GM23338 (cell line): ENCODE data around the gene UFSP1. TPM values are rescaled to one million over a fixed set of nuclear protein-coding genes. Genes with fewer than 3 reads are reported as not detected.

Experiments
- ATAC-seq: fragments of 200-7000 bp; cut with Tn5 transposase; 3 replicates; pipeline ENCODE4 v1.9.1; 2020
- DNase-seq: peaks from one replicate; pipeline ENCODE4 v3.0.0-alpha.2; 2015; ENCODE audit warnings: low spot score
- H2AFZ ChIP-seq: fragments of 200-600 bp; sonication (generic); 2 replicates; pipeline ENCODE4 v1.8.0; 2016; ENCODE audit warnings: antibody characterized with exemption, mild to moderate bottlenecking, moderate library complexity
- H3F3A ChIP-seq: fragments of 200-600 bp; sonication (generic); replicated peaks from 2 replicates; pipeline ENCODE4 v1.8.0; 2017; ENCODE audit warnings: antibody characterized with exemption, mixed run types, low read depth
- H3K27ac ChIP-seq: fragments of 200-600 bp; sonication (generic); 2 replicates; pipeline ENCODE4 v1.6.1; 2016; ENCODE audit warnings: low read depth
- H3K27me3 ChIP-seq: fragments of 200-600 bp; sonication (generic); 2 replicates; pipeline ENCODE4 v1.8.0; 2016; ENCODE audit warnings: mild to moderate bottlenecking, mixed run types, moderate library complexity; ENCODE audit not compliant: insufficient read depth
- H3K36me3 ChIP-seq: fragments of 200-600 bp; sonication (generic); 2 replicates; pipeline ENCODE4 v1.8.0; 2016; ENCODE audit warnings: mild to moderate bottlenecking; ENCODE audit not compliant: insufficient read depth
- H3K4me1 ChIP-seq: fragments of 200-600 bp; sonication (generic); 2 replicates; pipeline ENCODE4 v1.8.0; 2016; ENCODE audit warnings: mild to moderate bottlenecking, moderate library complexity; ENCODE audit not compliant: insufficient read depth
- H3K4me2 ChIP-seq: fragments of 200-600 bp; sonication (generic); 2 replicates; pipeline ENCODE4 v1.7.1; 2017; ENCODE audit warnings: mixed run types
- H3K4me3 ChIP-seq: fragments of 200-600 bp; sonication (generic); 2 replicates; pipeline ENCODE4 v1.6.1; 2016; ENCODE audit warnings: mixed run types
- H3K79me2 ChIP-seq: fragments of 200-600 bp; sonication (generic); replicated peaks from 2 replicates; pipeline ENCODE4 v1.8.0; 2017; ENCODE audit warnings: mild to moderate bottlenecking; ENCODE audit not compliant: insufficient read depth
- H3K9me2 ChIP-seq: fragments of 200-600 bp; sonication (generic); 2 replicates; pipeline ENCODE4 v1.8.0; 2017; ENCODE audit not compliant: insufficient read depth
- H4K20me1 ChIP-seq: fragments of 200-600 bp; sonication (generic); replicated peaks from 2 replicates; pipeline ENCODE4 v1.8.0; 2017; ENCODE audit warnings: mild to moderate bottlenecking; ENCODE audit not compliant: insufficient read depth
- H3K27ac Mint-ChIP-seq: 2 replicates; pipeline ENCODE4 v1.8.0; 2020; ENCODE audit warnings: inconsistent platforms, mild to moderate bottlenecking, moderate library complexity, mixed read lengths
- H3K27me3 Mint-ChIP-seq: 3 replicates; pipeline ENCODE4 v1.8.0; 2022; ENCODE audit warnings: low read depth, mild to moderate bottlenecking, moderate library complexity, mixed read lengths, inconsistent platforms; ENCODE audit not compliant: insufficient read depth, poor library complexity
- H3K36me3 Mint-ChIP-seq: 3 replicates; pipeline ENCODE4 v1.8.0; 2021; ENCODE audit warnings: low read depth, mild to moderate bottlenecking, inconsistent platforms, moderate library complexity, mixed read lengths
- H3K4me1 Mint-ChIP-seq: 3 replicates; pipeline ENCODE4 v1.8.0; 2020; ENCODE audit warnings: mild to moderate bottlenecking, inconsistent platforms, mixed read lengths
- H3K4me3 Mint-ChIP-seq: 3 replicates; pipeline ENCODE4 v1.8.0; 2021; ENCODE audit warnings: moderate library complexity, mild to moderate bottlenecking, inconsistent platforms, mixed read lengths
- H3K9me3 Mint-ChIP-seq: 3 replicates; pipeline ENCODE4 v1.8.0; 2020; ENCODE audit warnings: moderate library complexity, mild to moderate bottlenecking, inconsistent platforms, mixed read lengths
- CREB1 ChIP-seq: fragments of 250-450 bp; sonication (Bioruptor Pico); IDR thresholded peaks from 2 replicates; pipeline ENCODE4 v1.5.0; 2020; ENCODE audit warnings: low read depth, mild to moderate bottlenecking, moderate library complexity
- EZH2 ChIP-seq: fragments of 200-600 bp; sonication (generic); IDR thresholded peaks from one replicate; pipeline ENCODE4 v1.8.0; 2017; ENCODE audit warnings: antibody characterized with exemption, mild to moderate bottlenecking, low read depth; ENCODE audit not compliant: unreplicated experiment
- EZH2phosphoT487 ChIP-seq: fragments of 200-600 bp; sonication (generic); IDR thresholded peaks from one replicate; pipeline ENCODE4 v1.8.1; 2018; ENCODE audit warnings: antibody characterized with exemption; ENCODE audit not compliant: unreplicated experiment
- JUNB ChIP-seq: IDR thresholded peaks from one replicate; pipeline ENCODE4 v1.6.1; 2016; ENCODE audit warnings: antibody characterized with exemption; ENCODE audit not compliant: unreplicated experiment
- NANOG ChIP-seq: IDR thresholded peaks from 2 replicates; pipeline ENCODE4 v1.6.1; 2016; ENCODE audit warnings: antibody characterized with exemption, borderline replicate concordance
- POLR2AphosphoS5 ChIP-seq: IDR thresholded peaks from 2 replicates; pipeline ENCODE4 v1.6.1; 2016; ENCODE audit warnings: antibody characterized with exemption, low read depth
- STAT1 ChIP-seq: IDR thresholded peaks from one replicate; pipeline ENCODE4 v1.6.1; 2016; ENCODE audit warnings: antibody characterized with exemption; ENCODE audit not compliant: unreplicated experiment
- ZNF114 ChIP-seq: fragments of 250-450 bp; sonication (Bioruptor Pico); IDR thresholded peaks from 2 replicates; pipeline ENCODE4 v1.5.0; 2020; ENCODE audit warnings: mild to moderate bottlenecking, moderate library complexity
- ZNF331 ChIP-seq: fragments of 250-450 bp; sonication (Bioruptor Pico); IDR thresholded peaks from 2 replicates; pipeline ENCODE4 v1.5.0; 2020; ENCODE audit warnings: low read depth, mild to moderate bottlenecking, moderate library complexity
- polyA plus RNA-seq: library from polyadenylated mRNA; unstranded; fragments of >200 nt; fragmentation: Nextera tagmentation; extraction: Ambion mirVana; gene quantifications from 2 replicates; pipeline ENCODE4 v1.2.1, GENCODE V29; 2016
- total RNA-seq: library from RNA; depleted of rRNA; stranded (reverse); fragments of >200 nt; shearing (Covaris generic); gene quantifications from 2 replicates; pipeline ENCODE4 v1.2.3, GENCODE V29; 2014
- TF ChIP-seq, protein P1 (sequence below): fragments of 250-450 bp; sonication (Bioruptor Pico); IDR thresholded peaks from 2 replicates; pipeline ENCODE4 v1.5.0; 2020; ENCODE audit warnings: mild to moderate bottlenecking, moderate library complexity
- TF ChIP-seq, protein P2 (sequence below): IDR thresholded peaks from one replicate; pipeline ENCODE4 v1.6.1; 2018; ENCODE audit warnings: antibody characterized with exemption; ENCODE audit not compliant: unreplicated experiment
- TF ChIP-seq, protein P3 (sequence below): IDR thresholded peaks from 2 replicates; pipeline ENCODE4 v1.6.1; 2016; ENCODE audit warnings: antibody characterized with exemption
- TF ChIP-seq, protein P4 (sequence below), 2 experiments: fragments of 200-600 bp in 1 of 2; sonication (generic) in 1 of 2; conservative IDR thresholded peaks; 2 replicates each; pipeline versions ENCODE4 v1.5.1 to v1.6.1; 2016 to 2017; ENCODE audit warnings: antibody characterized with exemption in 2 of 2, low read depth in 2 of 2, mild to moderate bottlenecking in 2 of 2, moderate library complexity in 1 of 2

Gene UFSP1
- total and polyA plus RNA-seq, 2 experiments from 2014 or later, result 2.0 to 11.8 TPM

DNA sequence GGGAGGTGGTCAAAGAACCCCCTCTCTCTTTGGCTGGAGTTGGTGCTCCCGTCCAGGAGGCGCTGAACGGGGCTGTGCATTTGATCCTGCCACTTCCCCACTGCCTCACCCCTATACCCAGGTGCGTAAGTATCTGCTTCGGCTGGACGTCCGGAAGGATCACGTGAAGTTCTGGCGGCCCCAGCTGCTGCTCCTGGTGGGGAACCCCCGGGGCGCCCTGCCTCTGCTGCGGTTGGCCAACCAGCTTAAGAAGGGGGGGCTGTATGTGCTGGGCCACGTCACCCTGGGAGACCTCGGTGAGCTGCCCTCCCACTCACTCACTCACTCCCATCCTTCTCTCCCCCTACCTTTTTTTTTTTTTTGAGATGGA lies 27.9 kb downstream of the UFSP1 start:
- DNase-seq, result no peak
- no peak overlapping the region for H3K4me3 ChIP-seq
- H3K4me3 Mint-ChIP-seq, result no peak overlapping the region
- no peak overlapping the region for H3K4me2 ChIP-seq
- peaks cover 5% of the 10 kb centered on the region; the same call in 1 of the 2 replicates for H3F3A ChIP-seq
- no peaks in the 10 kb centered on the region for H3K9me2 ChIP-seq
- peaks cover 2% of the 10 kb centered on the region for H3K4me1 ChIP-seq
- H3K36me3 ChIP-seq, result peaks cover 4% of the 10 kb centered on the region
- H3K27ac ChIP-seq, result no peak overlapping the region
- H3K4me1 Mint-ChIP-seq, result peaks cover 10% of the 10 kb centered on the region
- no peak overlapping the region for H2AFZ ChIP-seq
- no peaks in the 10 kb centered on the region for H3K9me3 Mint-ChIP-seq
- H4K20me1 ChIP-seq, result 0 out of 2 replicates have a peak, but pooled peaks cover 3% of the 10 kb centered on the region
- peaks cover 48% of the 10 kb centered on the region for H3K36me3 Mint-ChIP-seq
- no peak for ATAC-seq
- peaks cover 11% of the 10 kb centered on the region for H3K27me3 Mint-ChIP-seq
- H3K27me3 ChIP-seq, result no peaks in the 10 kb centered on the region
- no peak for TF ChIP-seq CREB1 (CRISPR knock-in tag)
- TF ChIP-seq JUNB, result no peak
- TF ChIP-seq, protein P1, sequence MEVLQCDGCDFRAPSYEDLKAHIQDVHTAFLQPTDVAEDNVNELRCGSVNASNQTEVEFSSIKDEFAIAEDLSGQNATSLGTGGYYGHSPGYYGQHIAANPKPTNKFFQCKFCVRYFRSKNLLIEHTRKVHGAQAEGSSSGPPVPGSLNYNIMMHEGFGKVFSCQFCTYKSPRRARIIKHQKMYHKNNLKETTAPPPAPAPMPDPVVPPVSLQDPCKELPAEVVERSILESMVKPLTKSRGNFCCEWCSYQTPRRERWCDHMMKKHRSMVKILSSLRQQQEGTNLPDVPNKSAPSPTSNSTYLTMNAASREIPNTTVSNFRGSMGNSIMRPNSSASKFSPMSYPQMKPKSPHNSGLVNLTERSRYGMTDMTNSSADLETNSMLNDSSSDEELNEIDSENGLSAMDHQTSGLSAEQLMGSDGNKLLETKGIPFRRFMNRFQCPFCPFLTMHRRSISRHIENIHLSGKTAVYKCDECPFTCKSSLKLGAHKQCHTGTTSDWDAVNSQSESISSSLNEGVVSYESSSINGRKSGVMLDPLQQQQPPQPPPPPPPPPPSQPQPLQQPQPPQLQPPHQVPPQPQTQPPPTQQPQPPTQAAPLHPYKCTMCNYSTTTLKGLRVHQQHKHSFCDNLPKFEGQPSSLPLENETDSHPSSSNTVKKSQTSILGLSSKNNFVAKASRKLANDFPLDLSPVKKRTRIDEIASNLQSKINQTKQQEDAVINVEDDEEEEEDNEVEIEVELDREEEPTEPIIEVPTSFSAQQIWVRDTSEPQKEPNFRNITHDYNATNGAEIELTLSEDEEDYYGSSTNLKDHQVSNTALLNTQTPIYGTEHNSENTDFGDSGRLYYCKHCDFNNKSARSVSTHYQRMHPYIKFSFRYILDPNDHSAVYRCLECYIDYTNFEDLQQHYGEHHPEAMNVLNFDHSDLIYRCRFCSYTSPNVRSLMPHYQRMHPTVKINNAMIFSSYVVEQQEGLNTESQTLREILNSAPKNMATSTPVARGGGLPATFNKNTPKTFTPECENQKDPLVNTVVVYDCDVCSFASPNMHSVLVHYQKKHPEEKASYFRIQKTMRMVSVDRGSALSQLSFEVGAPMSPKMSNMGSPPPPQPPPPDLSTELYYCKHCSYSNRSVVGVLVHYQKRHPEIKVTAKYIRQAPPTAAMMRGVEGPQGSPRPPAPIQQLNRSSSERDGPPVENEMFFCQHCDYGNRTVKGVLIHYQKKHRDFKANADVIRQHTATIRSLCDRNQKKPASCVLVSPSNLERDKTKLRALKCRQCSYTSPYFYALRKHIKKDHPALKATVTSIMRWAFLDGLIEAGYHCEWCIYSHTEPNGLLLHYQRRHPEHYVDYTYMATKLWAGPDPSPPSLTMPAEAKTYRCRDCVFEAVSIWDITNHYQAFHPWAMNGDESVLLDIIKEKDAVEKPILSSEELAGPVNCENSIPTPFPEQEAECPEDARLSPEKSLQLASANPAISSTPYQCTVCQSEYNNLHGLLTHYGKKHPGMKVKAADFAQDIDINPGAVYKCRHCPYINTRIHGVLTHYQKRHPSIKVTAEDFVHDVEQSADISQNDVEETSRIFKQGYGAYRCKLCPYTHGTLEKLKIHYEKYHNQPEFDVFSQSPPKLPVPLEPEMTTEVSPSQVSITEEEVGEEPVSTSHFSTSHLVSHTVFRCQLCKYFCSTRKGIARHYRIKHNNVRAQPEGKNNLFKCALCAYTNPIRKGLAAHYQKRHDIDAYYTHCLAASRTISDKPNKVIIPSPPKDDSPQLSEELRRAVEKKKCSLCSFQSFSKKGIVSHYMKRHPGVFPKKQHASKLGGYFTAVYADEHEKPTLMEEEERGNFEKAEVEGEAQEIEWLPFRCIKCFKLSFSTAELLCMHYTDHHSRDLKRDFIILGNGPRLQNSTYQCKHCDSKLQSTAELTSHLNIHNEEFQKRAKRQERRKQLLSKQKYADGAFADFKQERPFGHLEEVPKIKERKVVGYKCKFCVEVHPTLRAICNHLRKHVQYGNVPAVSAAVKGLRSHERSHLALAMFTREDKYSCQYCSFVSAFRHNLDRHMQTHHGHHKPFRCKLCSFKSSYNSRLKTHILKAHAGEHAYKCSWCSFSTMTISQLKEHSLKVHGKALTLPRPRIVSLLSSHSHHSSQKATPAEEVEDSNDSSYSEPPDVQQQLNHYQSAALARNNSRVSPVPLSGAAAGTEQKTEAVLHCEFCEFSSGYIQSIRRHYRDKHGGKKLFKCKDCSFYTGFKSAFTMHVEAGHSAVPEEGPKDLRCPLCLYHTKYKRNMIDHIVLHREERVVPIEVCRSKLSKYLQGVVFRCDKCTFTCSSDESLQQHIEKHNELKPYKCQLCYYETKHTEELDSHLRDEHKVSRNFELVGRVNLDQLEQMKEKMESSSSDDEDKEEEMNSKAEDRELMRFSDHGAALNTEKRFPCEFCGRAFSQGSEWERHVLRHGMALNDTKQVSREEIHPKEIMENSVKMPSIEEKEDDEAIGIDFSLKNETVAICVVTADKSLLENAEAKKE (CRISPR knock-in tag), result no peak
- no peak for TF ChIP-seq ZNF331 (CRISPR knock-in tag)
- TF ChIP-seq POLR2AphosphoS5, result no peak
- no peak for TF ChIP-seq NANOG
- TF ChIP-seq EZH2phosphoT487, result no peak
- no peak for TF ChIP-seq ZNF114
- TF ChIP-seq, protein P2, sequence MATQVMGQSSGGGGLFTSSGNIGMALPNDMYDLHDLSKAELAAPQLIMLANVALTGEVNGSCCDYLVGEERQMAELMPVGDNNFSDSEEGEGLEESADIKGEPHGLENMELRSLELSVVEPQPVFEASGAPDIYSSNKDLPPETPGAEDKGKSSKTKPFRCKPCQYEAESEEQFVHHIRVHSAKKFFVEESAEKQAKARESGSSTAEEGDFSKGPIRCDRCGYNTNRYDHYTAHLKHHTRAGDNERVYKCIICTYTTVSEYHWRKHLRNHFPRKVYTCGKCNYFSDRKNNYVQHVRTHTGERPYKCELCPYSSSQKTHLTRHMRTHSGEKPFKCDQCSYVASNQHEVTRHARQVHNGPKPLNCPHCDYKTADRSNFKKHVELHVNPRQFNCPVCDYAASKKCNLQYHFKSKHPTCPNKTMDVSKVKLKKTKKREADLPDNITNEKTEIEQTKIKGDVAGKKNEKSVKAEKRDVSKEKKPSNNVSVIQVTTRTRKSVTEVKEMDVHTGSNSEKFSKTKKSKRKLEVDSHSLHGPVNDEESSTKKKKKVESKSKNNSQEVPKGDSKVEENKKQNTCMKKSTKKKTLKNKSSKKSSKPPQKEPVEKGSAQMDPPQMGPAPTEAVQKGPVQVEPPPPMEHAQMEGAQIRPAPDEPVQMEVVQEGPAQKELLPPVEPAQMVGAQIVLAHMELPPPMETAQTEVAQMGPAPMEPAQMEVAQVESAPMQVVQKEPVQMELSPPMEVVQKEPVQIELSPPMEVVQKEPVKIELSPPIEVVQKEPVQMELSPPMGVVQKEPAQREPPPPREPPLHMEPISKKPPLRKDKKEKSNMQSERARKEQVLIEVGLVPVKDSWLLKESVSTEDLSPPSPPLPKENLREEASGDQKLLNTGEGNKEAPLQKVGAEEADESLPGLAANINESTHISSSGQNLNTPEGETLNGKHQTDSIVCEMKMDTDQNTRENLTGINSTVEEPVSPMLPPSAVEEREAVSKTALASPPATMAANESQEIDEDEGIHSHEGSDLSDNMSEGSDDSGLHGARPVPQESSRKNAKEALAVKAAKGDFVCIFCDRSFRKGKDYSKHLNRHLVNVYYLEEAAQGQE, result no peak
- TF ChIP-seq STAT1, result no peak
- TF ChIP-seq, protein P3, sequence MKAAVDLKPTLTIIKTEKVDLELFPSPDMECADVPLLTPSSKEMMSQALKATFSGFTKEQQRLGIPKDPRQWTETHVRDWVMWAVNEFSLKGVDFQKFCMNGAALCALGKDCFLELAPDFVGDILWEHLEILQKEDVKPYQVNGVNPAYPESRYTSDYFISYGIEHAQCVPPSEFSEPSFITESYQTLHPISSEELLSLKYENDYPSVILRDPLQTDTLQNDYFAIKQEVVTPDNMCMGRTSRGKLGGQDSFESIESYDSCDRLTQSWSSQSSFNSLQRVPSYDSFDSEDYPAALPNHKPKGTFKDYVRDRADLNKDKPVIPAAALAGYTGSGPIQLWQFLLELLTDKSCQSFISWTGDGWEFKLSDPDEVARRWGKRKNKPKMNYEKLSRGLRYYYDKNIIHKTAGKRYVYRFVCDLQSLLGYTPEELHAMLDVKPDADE, result no peak
- no peak for TF ChIP-seq EZH2
- TF ChIP-seq, protein P4, sequence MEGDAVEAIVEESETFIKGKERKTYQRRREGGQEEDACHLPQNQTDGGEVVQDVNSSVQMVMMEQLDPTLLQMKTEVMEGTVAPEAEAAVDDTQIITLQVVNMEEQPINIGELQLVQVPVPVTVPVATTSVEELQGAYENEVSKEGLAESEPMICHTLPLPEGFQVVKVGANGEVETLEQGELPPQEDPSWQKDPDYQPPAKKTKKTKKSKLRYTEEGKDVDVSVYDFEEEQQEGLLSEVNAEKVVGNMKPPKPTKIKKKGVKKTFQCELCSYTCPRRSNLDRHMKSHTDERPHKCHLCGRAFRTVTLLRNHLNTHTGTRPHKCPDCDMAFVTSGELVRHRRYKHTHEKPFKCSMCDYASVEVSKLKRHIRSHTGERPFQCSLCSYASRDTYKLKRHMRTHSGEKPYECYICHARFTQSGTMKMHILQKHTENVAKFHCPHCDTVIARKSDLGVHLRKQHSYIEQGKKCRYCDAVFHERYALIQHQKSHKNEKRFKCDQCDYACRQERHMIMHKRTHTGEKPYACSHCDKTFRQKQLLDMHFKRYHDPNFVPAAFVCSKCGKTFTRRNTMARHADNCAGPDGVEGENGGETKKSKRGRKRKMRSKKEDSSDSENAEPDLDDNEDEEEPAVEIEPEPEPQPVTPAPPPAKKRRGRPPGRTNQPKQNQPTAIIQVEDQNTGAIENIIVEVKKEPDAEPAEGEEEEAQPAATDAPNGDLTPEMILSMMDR (conservative IDR thresholded peaks at IDR 0.05; ENCODE audit: low read depth in 2 of 2), result no peak
- H3K27ac Mint-ChIP-seq, result no peak overlapping the region
- H3K79me2 ChIP-seq, result peaks cover 7% of the 10 kb centered on the region; the same call in 1 of the 2 replicates
